ENCODE results near the gene CNGB1. TPM values are rescaled to one million over a fixed set of nuclear protein-coding genes. Genes with fewer than 3 reads are reported as not detected.

Gene CNGB1
- total and polyA plus RNA-seq, 2 of the 13 experiments (the other 11 are each of a cell fraction or from before 2014, with no cell fraction given): 0.02 to 0.15 TPM

DNA sequence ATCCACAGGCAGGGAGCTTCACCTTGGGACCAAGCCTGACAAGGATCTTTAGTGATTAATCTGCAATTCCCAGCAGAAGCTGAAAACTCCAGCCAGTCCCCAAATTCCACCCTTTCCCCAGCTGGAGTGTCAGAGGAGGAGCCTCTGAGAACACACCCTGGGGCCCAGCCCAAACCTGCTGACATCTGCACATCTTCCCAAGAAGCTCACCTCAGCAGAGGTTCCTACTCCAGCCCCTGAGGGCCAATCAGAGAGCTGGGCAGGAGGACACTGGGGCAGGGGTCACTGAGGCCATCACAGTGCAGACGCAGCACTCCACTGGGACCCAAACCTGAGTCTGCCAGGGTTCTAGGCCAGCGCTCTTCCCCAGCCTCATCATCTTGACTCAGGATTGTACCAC is 44.9 kb downstream of the CNGB1 start:
- peak; percentile 40 to 67; a peak in 2 of 4 replicates for TF ChIP-seq MAFK (conservative IDR thresholded peaks at IDR 0.05 in 1 of 2, IDR thresholded peaks at IDR 0.05 in 1 of 2; ENCODE audit: low read length in 2 of 2)
- TF ChIP-seq ZNF605 (CRISPR knock-in tag; IDR thresholded peaks at IDR 0.05): no peak
- TF ChIP-seq, protein P1, sequence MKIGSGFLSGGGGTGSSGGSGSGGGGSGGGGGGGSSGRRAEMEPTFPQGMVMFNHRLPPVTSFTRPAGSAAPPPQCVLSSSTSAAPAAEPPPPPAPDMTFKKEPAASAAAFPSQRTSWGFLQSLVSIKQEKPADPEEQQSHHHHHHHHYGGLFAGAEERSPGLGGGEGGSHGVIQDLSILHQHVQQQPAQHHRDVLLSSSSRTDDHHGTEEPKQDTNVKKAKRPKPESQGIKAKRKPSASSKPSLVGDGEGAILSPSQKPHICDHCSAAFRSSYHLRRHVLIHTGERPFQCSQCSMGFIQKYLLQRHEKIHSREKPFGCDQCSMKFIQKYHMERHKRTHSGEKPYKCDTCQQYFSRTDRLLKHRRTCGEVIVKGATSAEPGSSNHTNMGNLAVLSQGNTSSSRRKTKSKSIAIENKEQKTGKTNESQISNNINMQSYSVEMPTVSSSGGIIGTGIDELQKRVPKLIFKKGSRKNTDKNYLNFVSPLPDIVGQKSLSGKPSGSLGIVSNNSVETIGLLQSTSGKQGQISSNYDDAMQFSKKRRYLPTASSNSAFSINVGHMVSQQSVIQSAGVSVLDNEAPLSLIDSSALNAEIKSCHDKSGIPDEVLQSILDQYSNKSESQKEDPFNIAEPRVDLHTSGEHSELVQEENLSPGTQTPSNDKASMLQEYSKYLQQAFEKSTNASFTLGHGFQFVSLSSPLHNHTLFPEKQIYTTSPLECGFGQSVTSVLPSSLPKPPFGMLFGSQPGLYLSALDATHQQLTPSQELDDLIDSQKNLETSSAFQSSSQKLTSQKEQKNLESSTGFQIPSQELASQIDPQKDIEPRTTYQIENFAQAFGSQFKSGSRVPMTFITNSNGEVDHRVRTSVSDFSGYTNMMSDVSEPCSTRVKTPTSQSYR (CRISPR knock-in tag; IDR thresholded peaks at IDR 0.05; ENCODE audit: borderline replicate concordance): no peak
- TF ChIP-seq MAFF (IDR thresholded peaks at IDR 0.05; ENCODE audit: low read depth, low read length): peak; percentile 40
- TF ChIP-seq ZNF121 (CRISPR knock-in tag; IDR thresholded peaks at IDR 0.05): no peak
- TF ChIP-seq, protein P2, sequence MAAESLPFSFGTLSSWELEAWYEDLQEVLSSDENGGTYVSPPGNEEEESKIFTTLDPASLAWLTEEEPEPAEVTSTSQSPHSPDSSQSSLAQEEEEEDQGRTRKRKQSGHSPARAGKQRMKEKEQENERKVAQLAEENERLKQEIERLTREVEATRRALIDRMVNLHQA (CRISPR knock-in tag; IDR thresholded peaks at IDR 0.05): no peak
- no peak for TF ChIP-seq SMAD1 (CRISPR knock-in tag; IDR thresholded peaks at IDR 0.05; ENCODE audit: borderline replicate concordance, low read depth)
- TF ChIP-seq POLR2G (IDR thresholded peaks at IDR 0.05; ENCODE audit: low read depth, low read length): no peak
- no peak for TF ChIP-seq ARNTL (CRISPR knock-in tag; IDR thresholded peaks at IDR 0.05)
- TF ChIP-seq, protein P3, sequence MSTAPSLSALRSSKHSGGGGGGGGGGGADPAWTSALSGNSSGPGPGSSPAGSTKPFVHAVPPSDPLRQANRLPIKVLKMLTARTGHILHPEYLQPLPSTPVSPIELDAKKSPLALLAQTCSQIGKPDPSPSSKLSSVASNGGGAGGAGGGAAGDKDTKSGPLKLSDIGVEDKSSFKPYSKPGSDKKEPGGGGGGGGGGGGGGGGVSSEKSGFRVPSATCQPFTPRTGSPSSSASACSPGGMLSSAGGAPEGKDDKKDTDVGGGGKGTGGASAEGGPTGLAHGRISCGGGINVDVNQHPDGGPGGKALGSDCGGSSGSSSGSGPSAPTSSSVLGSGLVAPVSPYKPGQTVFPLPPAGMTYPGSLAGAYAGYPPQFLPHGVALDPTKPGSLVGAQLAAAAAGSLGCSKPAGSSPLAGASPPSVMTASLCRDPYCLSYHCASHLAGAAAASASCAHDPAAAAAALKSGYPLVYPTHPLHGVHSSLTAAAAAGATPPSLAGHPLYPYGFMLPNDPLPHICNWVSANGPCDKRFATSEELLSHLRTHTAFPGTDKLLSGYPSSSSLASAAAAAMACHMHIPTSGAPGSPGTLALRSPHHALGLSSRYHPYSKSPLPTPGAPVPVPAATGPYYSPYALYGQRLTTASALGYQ (CRISPR knock-in tag; IDR thresholded peaks at IDR 0.05): no peak
- TF ChIP-seq, protein P4, sequence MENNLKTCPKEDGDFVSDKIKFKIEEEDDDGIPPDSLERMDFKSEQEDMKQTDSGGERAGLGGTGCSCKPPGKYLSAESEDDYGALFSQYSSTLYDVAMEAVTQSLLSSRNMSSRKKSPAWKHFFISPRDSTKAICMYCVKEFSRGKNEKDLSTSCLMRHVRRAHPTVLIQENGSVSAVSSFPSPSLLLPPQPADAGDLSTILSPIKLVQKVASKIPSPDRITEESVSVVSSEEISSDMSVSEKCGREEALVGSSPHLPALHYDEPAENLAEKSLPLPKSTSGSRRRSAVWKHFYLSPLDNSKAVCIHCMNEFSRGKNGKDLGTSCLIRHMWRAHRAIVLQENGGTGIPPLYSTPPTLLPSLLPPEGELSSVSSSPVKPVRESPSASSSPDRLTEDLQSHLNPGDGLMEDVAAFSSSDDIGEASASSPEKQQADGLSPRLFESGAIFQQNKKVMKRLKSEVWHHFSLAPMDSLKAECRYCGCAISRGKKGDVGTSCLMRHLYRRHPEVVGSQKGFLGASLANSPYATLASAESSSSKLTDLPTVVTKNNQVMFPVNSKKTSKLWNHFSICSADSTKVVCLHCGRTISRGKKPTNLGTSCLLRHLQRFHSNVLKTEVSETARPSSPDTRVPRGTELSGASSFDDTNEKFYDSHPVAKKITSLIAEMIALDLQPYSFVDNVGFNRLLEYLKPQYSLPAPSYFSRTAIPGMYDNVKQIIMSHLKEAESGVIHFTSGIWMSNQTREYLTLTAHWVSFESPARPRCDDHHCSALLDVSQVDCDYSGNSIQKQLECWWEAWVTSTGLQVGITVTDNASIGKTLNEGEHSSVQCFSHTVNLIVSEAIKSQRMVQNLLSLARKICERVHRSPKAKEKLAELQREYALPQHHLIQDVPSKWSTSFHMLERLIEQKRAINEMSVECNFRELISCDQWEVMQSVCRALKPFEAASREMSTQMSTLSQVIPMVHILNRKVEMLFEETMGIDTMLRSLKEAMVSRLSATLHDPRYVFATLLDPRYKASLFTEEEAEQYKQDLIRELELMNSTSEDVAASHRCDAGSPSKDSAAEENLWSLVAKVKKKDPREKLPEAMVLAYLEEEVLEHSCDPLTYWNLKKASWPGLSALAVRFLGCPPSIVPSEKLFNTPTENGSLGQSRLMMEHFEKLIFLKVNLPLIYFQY (CRISPR knock-in tag; IDR thresholded peaks at IDR 0.05; ENCODE audit: borderline replicate concordance): no peak
- no peak for TF ChIP-seq ZNF552 (CRISPR knock-in tag; IDR thresholded peaks at IDR 0.05; ENCODE audit: borderline replicate concordance)
- no peaks in the 10 kb centered on the region for H3K4me1 ChIP-seq (ENCODE audit: insufficient read depth, low read length)
- ChIA-PET CTCF (ENCODE audit: low intra/inter-chr PET ratio, low total read pairs) (no interaction called here), POLR2A (no interaction called here)
- DNase-seq (ENCODE audit: low spot score): no peak
- no peak for FAIRE-seq
- no TSS peak for BruUV-seq (replicated peaks)
- ATAC-seq: no peak
- no peaks in the 10 kb centered on the region for H3K79me2 ChIP-seq (ENCODE audit: insufficient read depth, low read length)
- no CpG with 5 or more reads among the region's 2 CpGs for WGBS (ENCODE audit: low lambda C conversion rate)
- H4K20me1 ChIP-seq (ENCODE audit: insufficient read depth, low read length): no peaks in the 10 kb centered on the region
- intact Hi-C loops (cut with micrococcal nuclease; ENCODE audit: unreplicated experiment) (no loop called here), in situ Hi-C loops (cut with HindIII; ENCODE audit: extremely low pct_ligation_motif_present, low pct_unique_long_range_greater_than_20kb) (no loop called here)
- no peaks in the 10 kb centered on the region; a peak in 1 of 5 replicates for H3K36me3 ChIP-seq (replicated peaks in 1 of 2; ENCODE audit: control insufficient read depth in 1 of 2, insufficient read depth in 2 of 2, low read length in 2 of 2)
- H3K4me3 ChIP-seq (replicated peaks in 1 of 3; ENCODE audit: insufficient read depth in 1 of 3, low read depth in 2 of 3, low read length in 3 of 3): no peak overlapping the region
- H2AFZ ChIP-seq (ENCODE audit: low read length): no peak overlapping the region
- no peak overlapping the region for H3K4me2 ChIP-seq (ENCODE audit: low read depth, low read length)
- no peak overlapping the region for H3K27ac ChIP-seq (ENCODE audit: extremely low read length, insufficient read depth, low read length)
- H3K9me3 ChIP-seq (ENCODE audit: low read length): no peaks in the 10 kb centered on the region
- H3K9ac ChIP-seq (ENCODE audit: insufficient read depth, low read depth, low read length): no peak overlapping the region
- peaks cover 2 to 34% of the 10 kb centered on the region in 2 experiments; a peak in 4 of 5 replicates for H3K27me3 ChIP-seq (ENCODE audit: control insufficient read depth in 1 of 2, insufficient read depth in 2 of 2, low read length in 2 of 2)

All from HepG2 (cell line).